GM12873 (cell line): Measurements from ENCODE around the gene LMBR1.

ENCODE experiments used
- CTCF ChIP-seq: IDR thresholded peaks from 2 replicates; pipeline ENCODE4 v1.5.1; 2012; ENCODE audit warnings: low read depth, mild to moderate bottlenecking, moderate library complexity, low read length, control low read depth; ENCODE audit not compliant: insufficient read depth; ENCODE audit errors: missing control alignments

The LMBR1 gene

GRCh38 chr7:156892821-156893706, at the start of gene LMBR1:
LMBR1 (minus strand) TSS chr7:156893183; CDS start chr7:156892993, 190 bp downstream.
- peak; percentile 61 for TF ChIP-seq CTCF

DNA sequence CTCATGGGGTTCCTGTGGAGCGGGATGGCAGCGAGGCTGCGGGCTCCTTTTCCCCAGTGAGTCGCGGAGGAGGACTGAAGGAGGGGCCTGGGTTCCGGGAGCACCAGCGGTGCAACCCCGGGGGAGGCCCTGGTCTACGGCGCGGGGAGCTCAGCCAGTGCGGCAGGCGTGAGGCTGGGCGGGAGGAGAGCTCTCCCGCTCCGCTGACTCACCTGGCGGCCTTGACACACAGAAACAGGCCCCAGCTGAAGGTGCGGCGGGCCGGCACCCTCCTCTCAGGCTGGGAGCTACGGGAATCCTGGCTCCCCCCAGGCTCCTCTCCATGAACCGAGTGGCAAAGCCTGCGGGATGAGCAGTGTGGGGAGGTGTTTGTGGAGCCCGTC, 49.7 kb upstream of the LMBR1 start:
- no peak for TF ChIP-seq CTCF

DNA sequence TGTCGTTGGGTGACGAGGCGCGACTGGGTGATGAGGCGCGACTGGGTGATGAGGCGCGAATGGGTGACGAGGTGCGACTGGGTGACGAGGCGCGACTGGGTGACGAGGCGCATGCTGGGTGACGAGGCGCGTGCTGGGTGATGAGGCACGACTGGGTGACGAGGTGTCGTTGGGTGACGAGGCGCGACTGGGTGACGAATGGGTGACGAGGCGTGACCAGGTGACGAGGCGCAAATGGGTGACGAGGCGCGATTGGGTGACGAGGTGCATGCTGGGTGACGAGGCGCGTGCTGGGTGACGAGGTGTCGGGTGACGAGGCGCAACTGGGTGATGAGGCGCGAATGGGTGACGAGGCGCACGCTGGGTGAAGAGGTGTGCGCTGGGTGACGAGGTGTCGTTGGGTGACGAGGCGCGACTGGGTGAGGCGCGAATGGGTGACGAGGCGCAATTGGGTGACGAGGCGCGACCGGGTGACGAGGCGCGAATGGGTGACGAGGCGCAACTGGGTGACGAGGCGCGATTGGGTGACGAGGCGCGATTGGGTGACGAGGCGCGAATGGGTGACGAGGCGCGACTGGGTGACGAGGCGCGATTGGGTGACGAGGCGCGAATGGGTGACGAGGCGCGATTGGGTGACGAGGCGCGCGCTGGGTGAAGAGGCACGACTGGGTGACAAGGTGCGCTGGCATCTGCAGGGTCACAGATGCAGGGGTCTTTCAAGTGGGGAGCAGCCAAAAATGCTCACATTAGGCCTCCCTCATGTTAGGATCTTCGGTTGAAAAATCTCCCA, 48.6 kb upstream of the LMBR1 start:
- no peak for TF ChIP-seq CTCF

- no peak for TF ChIP-seq CTCF
Measured at GRCh38 chr7:156940421-156941122, 47.6 kb upstream of the LMBR1 start.

GRCh38 chr7:156935250-156935649, 42.3 kb upstream of the LMBR1 start:
- no peak for TF ChIP-seq CTCF

- TF ChIP-seq CTCF: no peak
Measured at GRCh38 chr7:156932006-156932405, 39.0 kb upstream of the LMBR1 start.

DNA sequence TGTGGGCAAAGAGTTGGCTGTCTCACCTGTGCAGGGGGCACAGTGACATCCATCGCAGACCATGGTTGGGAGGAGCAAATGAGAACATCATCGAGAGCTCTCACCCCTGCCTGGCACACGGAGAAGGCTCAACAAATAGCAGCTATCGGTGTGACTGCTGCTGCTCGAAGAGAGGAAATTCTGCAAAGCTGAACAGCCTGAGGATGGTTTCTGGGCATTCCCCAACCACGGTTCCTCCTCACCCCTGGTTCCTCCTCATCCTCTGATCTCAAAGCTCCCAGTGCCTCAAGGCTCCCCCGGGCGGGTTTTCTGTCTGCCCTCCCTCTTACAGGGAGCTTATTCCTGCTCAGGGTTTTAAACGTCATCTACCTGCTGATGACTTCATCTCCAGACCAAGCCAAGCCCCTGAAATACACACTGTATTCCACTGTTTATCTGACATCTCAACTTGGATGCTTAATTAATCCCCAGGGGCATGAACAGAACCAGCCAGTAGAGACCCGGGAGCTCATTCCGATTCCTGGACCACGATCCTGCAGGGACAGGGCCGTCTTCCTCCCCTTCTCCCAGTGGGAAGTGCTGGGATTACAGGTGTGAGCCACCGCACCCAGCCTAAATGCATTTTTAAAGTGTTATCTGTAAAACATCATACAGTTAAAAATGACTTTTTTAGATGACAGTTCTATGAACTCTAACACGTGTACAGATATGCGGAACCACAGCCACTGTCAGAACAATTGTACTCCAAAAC, 37.0 kb upstream of the LMBR1 start:
- TF ChIP-seq CTCF: no peak
